ES-I3 (cell line): ENCODE data around the gene TENM4.
"Not testable (repeated sequence)": the region's sequence is repeated elsewhere in the genome, so short reads cannot be mapped to it uniquely, and the experiment has no call there.

ENCODE experiments used
- H3K36me3 ChIP-seq: 2 replicates; pipeline ENCODE4 v1.6.1; 2013; ENCODE audit warnings: mild to moderate bottlenecking, low read length, control low read depth, moderate library complexity; ENCODE audit not compliant: insufficient read depth
- H3K4me1 ChIP-seq: 2 replicates; pipeline ENCODE4 v1.6.1; 2013; ENCODE audit warnings: mild to moderate bottlenecking, control low read depth, low read length; ENCODE audit not compliant: insufficient read depth
- H3K9ac ChIP-seq: 2 replicates; pipeline ENCODE4 v1.6.1; 2013; ENCODE audit warnings: low read depth, mild to moderate bottlenecking, low read length, moderate library complexity
- H3K9me3 ChIP-seq: 2 replicates; pipeline ENCODE4 v1.6.1; 2013; ENCODE audit warnings: mild to moderate bottlenecking, low read length, moderate library complexity; ENCODE audit not compliant: control insufficient read depth, insufficient read depth

Gene TENM4

DNA sequence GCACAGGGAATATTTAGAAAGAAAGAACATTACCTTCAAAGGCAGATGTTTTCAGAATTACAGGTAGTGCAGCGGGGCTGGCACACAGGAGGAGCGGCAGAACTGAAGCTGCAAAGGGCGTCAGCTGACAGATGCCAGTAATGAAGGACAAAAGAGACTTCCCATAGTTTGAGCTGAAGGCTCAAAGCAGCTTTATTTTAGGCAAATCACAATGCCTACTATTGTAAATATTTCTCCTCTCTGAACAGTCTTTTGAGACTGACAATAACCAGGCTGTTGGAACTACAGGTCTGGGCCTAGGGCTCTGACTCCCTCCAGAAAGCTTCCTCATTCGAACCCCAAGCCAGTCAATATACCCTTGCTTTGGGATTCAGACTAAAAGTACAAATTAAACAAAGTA, 609.3 kb downstream of the TENM4 start:
- Histone ChIP-seq H3K36me3 (no peaks in the 10 kb centered on the region), H3K9me3 (no peaks in the 10 kb centered on the region), H3K4me1 (no peaks in the 10 kb centered on the region), H3K9ac (no peak overlapping the region)

DNA sequence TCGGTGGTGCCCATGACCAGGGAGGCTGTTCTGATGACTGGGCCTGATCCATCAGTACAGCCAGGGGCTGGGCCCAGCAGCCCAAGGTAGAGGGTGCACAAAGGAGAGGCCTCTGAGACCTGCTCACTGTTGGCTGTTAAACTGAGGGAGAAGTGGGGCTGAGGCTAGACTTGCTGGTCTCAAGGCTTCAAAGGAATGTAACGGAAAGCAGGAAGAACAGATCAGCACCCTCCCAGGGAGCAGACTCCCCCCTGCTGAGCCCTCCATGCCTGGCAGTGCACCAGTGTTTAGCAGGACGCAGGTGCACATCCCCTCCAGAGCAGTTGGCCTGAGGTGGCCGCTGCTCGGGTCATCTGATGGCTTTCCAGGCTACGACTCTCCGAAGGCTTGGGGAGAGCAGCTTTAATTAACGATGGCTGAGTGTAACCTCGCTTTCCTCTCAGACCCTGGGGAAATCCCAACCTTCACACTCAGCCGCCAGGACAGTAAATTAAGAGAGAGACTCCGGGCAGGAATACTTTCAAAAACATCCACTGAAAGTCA, 610.5 kb downstream of the TENM4 start:
- Histone ChIP-seq H3K36me3 (no peaks in the 10 kb centered on the region), H3K9ac (no peak overlapping the region), H3K9me3 (no peaks in the 10 kb centered on the region), H3K4me1 (no peaks in the 10 kb centered on the region; the same call in 1 of the 2 replicates)

DNA sequence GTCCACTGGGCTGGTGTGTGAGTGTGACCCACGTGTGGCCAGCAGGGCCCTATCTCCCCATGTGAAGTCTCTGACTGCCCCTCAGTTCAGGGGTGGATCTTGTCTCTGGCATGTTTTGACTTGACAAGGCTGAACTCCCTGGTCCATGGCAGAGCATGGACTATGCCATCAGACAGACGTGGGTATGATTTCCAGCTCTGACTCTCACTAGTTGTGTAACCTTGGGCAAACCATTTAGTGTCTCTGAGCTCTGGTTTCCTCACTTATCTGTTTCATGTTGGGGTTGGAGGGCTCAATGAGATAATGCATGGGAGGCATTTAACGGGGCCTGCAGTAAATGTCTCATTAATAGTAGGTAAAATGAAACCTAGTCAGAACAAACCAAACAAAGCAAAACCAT, 611.7 kb downstream of the TENM4 start:
- H3K36me3 ChIP-seq: no peaks in the 10 kb centered on the region
- H3K9ac ChIP-seq: no peak overlapping the region
- H3K4me1 ChIP-seq: no peaks in the 10 kb centered on the region; the same call in 1 of the 2 replicates
- H3K9me3 ChIP-seq: no peaks in the 10 kb centered on the region

DNA sequence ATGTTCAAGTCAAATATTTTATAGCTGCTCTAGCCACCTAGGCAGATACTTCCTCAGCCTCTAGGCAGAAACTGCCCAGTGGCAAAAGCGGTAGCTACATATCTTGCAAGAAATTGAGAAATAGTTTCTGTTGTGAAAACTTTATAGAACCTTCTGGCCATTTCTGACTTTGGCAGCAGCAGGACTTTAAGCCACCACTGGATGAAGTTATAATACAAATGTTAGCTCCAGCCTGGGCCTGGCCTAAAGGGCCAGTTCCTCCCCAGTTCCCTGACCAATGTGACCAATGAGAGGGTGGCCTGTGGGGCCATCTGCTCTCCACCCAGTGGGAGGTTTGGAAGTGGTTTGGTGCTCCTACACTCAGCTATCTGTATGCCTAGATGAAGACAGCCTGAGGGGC, 612.2 kb downstream of the TENM4 start:
- H3K9ac ChIP-seq: no peak overlapping the region
- no peaks in the 10 kb centered on the region for H3K9me3 ChIP-seq
- no peaks in the 10 kb centered on the region; the same call in 1 of the 2 replicates for H3K4me1 ChIP-seq
- H3K36me3 ChIP-seq: no peaks in the 10 kb centered on the region

DNA sequence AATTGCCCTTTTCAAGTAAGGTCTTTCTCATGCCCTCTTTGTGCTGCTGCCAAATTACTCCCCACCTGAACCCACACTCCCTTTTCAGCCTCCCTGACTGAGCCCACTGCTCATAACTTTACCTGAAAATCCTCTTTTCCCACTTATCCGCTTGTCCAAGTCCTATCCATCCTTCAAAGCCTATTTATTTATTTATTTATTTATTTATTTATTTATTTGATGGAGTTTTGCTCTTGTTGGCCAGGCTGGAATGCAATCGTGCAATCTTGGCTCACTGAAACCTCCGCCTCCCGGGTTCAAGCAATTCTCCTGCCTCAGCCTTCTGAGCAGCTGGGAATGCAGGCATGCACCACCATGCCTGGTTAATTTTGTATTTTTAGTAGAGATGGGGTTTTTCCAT, 613.5 kb downstream of the TENM4 start:
- H3K9ac ChIP-seq, H3K4me1 ChIP-seq, H3K9me3 ChIP-seq, H3K36me3 ChIP-seq: not testable (repeated sequence)

DNA sequence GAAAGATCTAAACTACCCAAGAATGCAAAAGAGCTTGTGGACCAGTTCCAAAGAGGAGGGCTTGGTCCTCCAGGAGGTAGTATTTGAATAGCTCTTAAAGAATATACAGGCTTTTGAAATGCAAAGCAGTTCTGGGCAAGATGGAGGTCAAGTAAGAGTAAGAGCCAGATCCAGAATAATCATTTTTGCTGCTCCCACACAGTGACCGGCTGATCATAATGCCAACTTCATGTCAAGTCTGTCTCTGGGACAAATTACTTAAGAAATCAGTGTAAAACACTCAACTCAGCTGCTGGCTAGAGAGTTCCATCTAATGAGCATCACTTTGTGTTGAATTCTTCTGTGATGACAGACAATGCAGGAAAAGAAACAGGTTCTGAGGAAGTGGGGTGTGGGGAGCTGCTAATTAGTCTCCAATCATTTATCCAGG, 615.2 kb downstream of the TENM4 start:
- H3K36me3 ChIP-seq: no peaks in the 10 kb centered on the region
- no peaks in the 10 kb centered on the region for H3K9me3 ChIP-seq
- H3K4me1 ChIP-seq: no peaks in the 10 kb centered on the region; the same call in 1 of the 2 replicates
- no peak overlapping the region for H3K9ac ChIP-seq

DNA sequence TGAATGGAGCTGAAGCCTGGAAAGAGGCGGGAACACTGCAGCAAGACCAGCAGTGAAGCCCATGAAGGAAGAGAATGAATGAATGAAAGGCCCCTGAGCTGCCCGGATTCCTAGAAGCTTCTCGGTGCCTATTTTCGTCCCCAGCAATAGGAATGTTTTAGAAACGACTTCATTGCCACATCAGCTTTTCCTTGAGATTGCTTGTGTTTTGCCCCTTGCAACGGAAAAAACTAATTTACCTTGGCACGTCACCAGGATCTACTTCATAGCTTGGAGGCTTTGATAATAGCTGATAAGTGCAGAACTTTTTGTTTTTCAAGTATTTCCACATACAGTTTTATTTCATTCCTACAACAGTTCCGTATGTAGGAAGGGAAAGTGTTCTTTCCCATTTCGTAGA, 617.2 kb downstream of the TENM4 start:
- no peaks in the 10 kb centered on the region for H3K36me3 ChIP-seq
- H3K4me1 ChIP-seq: no peaks in the 10 kb centered on the region; the same call in 1 of the 2 replicates
- no peak overlapping the region for H3K9ac ChIP-seq
- H3K9me3 ChIP-seq: no peaks in the 10 kb centered on the region

DNA sequence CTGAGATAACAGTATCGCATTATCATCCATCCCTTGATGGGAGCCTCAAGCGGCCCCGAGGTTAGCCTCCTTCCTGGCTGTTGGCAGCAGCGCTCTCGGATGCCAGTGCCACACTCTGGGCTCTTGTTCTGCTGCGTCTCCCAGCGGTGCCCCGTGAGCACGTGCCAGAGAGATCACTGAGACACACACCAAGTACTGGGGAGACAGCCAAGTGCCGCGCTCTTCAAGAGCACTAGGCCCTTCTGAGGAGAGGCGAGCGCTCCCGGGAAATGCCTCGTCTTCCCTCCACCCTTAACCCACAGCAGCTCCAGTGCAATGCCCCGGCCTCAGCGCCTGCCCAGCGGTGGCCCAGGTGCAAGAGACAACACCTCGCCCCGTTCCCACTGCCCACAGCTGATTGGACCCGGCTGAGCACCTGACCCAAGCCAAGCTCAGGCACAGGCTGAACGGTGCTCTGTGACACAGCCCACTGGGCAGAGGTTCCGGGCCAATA, 617.9 kb downstream of the TENM4 start:
- no peak overlapping the region for H3K9ac ChIP-seq
- H3K36me3 ChIP-seq: no peaks in the 10 kb centered on the region
- H3K4me1 ChIP-seq: no peaks in the 10 kb centered on the region; the same call in 1 of the 2 replicates
- H3K9me3 ChIP-seq: no peaks in the 10 kb centered on the region

DNA sequence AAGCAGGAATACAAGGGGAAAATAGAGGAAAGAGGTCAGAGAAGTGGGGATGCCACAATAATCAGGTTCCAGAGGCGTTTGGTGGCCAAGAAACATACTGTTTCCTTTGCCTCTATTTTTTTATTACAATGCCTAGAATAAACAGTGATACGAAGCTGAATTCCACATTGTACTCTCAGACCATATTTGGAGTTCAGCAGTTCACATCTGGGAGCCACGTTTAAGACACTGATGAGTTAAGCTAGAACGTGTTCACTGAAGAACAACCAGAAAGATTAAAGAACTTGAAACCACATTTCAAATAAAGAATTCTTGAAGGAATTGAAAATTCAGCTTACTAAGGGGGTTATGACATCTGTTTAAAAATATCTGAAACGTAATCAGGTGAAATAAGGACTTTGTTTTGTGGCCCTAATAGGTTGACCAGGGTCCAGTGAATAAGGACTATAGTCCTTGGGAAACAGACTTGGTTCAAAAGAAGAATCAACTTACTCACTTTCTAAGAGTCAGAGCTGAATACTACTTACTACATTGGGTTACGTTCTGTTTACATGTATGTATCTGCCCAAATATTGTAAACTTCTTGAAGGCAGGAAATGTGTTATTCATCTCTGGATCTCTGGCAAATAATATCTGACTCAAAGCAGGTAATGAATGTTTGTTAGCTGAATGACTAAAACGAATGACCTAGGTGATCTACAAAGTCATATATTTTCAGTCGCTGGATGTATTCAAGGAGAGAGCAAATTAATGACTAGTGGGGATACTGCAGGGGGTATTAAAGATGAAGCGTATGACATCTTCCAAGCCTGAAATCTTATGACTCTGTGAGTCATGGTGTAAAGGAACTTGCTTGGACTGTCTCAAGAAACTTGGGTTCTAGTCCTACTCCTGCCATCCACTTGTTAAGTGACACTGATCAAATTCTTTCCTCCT, 619.2 kb downstream of the TENM4 start:
- no peaks in the 10 kb centered on the region for H3K9me3 ChIP-seq
- no peaks in the 10 kb centered on the region for H3K36me3 ChIP-seq
- no peak overlapping the region for H3K9ac ChIP-seq
- no peaks in the 10 kb centered on the region; the same call in 1 of the 2 replicates for H3K4me1 ChIP-seq

DNA sequence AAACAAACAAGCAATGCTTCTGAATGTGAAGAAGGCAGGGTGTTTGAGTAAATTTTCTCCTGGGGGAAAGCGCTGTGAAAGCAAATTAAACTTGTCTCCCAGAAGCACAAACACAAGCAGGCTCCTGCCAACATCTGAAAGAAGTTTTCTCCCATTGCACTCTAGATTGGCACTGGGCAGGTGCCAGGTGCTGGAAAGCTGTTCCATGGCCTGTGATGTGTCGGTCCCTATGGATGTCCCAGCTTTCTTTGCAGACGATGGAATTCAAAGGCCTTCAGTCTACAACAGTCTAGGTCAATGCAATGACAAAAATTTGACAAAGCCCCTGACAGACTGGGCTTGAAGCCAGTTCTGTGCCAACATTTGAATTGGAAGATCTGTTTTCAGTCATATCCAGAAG, 620.1 kb downstream of the TENM4 start:
- H3K4me1 ChIP-seq: no peaks in the 10 kb centered on the region; the same call in 1 of the 2 replicates

DNA sequence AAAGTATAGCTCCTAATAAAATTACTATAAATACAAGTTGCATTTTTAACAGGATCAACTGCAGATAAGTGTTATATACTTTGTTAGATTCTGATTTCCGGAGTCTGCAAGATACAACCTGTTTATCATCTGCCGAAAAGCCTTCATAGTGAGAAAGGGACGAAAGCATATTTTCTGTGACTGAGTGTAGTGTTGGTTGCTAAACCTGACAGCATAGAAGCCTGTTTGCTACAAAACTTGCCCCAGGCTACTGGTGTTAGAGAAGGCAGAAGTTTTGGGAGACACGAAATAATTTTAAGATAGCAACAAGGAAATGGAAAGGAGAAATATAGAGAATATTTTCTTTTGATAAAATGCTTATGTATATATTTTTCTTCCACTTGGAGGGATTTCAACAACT, 622.6 kb downstream of the TENM4 start:
- Histone ChIP-seq H3K36me3 (no peaks in the 10 kb centered on the region), H3K9ac (no peak overlapping the region), H3K9me3 (no peaks in the 10 kb centered on the region), H3K4me1 (peaks cover 5% of the 10 kb centered on the region)

More for the DNA sequence above, 620.1 kb downstream of the TENM4 start:
- no peak overlapping the region for H3K9ac ChIP-seq
- H3K36me3 ChIP-seq: no peaks in the 10 kb centered on the region
- no peaks in the 10 kb centered on the region for H3K9me3 ChIP-seq

DNA sequence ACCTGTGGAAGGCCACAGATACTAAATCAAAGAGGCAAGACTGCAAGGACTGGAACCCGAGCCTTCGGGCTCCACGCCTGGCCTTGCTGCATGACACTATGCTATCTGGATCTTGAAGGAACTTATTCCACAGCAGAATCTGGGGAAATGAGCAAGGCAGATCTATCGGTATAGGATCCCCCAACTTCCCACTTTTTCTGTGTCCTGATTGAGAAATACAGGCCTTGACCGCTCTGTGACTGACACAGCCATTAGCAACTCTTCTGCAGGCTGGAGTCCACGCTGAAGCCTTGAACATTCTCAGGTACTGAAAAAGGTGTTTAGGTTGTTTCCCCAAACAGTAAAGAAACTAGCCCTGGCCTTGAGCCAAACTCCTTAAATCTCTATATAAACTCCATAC, 625.0 kb downstream of the TENM4 start:
- H3K4me1 ChIP-seq: peaks cover 11% of the 10 kb centered on the region
- H3K36me3 ChIP-seq: no peaks in the 10 kb centered on the region
- H3K9ac ChIP-seq: no peak overlapping the region
- H3K9me3 ChIP-seq: no peaks in the 10 kb centered on the region

DNA sequence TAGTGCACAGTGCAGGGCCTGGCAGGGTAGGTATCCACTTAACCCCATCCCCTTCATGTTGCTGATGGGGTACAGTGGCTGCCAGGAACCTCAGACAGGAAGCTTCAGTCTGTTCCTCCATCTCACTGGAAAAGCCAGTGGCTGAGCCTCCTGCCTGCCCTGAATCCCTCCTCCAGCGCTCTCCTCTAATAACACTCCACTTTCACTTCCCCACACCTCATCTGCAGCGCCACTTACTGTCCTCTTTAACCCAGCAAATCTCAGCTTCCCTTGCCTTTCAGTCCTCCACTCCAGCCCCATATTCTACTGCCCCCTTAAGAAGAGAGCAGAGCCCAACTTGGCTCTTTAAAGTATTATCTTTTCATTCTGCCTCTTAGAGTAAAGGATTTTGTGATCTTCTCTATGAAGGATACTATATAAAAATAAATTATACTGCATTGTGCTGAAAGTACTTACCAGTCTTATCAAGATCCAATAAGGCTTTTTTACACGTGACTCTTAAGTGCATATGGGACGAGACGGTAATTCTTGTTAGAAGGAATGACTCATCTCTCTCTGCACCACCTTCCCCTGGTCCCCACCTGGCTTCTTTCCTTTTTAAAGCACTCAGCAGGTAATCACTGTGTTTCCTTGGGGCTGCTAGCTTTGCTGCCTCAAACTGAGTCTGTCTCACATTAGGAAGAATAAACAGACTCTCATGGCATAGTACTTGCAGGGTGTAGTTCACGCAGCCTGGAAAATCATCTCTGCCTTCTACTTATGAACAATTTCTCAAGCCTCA, 628.1 kb downstream of the TENM4 start:
- Histone ChIP-seq H3K9ac (no peak overlapping the region), H3K9me3 (no peaks in the 10 kb centered on the region), H3K4me1 (peaks cover 11% of the 10 kb centered on the region), H3K36me3 (no peaks in the 10 kb centered on the region)

DNA sequence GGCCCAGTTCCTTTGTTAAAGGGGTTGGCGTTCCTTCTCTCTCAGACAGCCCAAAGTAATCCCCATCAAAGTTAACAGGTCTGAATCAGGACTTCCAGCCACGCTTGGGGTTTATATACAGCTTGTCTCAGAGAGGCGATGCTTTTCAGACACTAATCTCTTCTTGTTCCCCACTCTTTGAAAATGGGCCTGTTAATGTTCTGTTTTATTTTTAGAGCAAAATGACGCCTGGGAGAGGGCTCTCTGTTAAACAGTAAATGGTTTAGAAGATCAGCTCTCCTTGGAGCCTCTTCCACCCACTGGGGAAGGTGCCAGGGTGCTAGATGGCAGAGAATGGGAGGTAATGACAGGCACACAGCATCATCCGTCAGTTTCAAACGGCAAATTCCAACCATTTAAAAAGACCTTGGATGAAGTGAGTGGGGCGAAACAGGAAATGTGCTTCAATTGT, 630.2 kb downstream of the TENM4 start:
- Histone ChIP-seq H3K9ac (no peak overlapping the region), H3K36me3 (no peaks in the 10 kb centered on the region), H3K9me3 (no peaks in the 10 kb centered on the region), H3K4me1 (peaks cover 11% of the 10 kb centered on the region)
